ENCODE results near the gene MSI1. TPM values are rescaled to one million over a fixed set of nuclear protein-coding genes. Genes with fewer than 3 reads are reported as not detected.

Gene MSI1
- total RNA-seq (ENCODE audit: insufficient read depth, low replicate concordance): 0.96 TPM

DNA sequence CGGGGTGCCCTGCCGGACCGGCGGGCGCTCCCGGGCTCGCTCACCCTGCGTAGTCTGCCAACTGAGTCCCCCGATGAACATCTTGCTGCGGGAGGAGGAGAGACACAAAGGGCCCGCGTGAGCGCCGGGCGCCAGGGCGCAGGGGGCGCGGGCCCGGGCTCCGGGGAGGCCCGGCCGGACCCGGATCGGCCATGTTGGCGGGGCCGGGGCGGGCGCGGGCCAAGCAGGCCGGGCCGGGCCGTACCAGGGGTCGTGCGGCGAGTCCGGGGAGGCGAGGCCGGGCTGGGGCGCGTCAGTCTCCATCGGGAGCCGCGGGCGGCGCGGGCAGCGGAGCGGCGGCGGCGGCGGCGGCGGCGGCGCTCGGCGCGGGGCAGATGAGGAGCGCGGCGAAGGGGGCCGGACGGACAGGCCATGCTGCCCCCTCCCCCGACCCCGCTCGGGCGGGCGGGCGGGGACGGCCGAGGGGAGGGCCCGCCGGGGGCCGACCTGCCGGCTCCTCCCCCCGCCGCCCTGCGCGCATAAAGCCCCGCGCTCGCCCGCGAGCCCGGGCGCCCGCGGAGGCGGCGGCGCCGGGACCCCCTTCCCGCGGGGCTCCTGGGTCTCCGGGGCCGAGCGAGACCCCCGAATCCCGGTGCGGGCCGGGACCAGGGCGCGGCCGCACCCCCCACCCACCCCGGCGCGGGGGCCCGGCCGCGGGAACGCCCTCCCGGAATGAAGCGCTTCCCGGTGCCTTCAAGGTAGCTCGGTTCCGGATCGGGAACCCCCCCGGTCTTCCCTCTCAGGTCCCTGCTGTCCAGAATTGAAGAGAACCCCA is at the start of gene MSI1:
Gene MSI1, minus strand, starts transcription at position 376 of the 814 bp plus-strand sequence. Its CDS starts 73 bp downstream, at position 303.
- no peak for DNase-seq (ENCODE audit: low spot score)

DNA sequence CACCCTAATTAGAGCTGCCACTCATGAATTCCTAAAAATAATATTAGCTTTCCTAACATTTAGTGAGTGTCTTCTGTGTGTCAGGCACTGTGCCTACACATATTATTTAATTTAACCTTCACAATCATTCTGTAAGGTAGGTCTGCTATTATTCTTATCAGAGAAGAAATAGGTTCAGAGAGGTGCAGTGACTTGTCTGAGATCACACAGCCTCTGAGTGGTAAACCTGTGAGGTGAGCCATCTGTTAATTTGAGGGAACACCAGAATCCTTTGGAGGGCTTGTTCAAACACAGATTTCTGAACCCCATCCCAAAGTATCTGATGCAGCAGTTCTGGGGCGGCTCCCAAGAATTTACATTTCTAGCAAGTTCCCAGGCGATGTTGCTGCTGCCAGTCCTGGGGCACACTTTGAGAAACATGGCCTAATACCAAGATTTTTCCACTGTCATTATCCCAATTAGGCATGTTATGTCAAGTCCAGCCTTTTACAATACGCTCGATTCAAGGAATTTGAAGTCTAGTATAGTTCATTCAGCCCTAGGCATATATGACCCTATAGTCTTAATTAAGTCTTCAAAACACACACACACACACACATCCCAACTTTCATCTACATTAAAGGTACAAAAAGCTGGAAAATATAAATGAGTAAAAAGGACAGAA is 49.1 kb upstream of the MSI1 start:
- no peak for DNase-seq (ENCODE audit: low spot score)

DNA sequence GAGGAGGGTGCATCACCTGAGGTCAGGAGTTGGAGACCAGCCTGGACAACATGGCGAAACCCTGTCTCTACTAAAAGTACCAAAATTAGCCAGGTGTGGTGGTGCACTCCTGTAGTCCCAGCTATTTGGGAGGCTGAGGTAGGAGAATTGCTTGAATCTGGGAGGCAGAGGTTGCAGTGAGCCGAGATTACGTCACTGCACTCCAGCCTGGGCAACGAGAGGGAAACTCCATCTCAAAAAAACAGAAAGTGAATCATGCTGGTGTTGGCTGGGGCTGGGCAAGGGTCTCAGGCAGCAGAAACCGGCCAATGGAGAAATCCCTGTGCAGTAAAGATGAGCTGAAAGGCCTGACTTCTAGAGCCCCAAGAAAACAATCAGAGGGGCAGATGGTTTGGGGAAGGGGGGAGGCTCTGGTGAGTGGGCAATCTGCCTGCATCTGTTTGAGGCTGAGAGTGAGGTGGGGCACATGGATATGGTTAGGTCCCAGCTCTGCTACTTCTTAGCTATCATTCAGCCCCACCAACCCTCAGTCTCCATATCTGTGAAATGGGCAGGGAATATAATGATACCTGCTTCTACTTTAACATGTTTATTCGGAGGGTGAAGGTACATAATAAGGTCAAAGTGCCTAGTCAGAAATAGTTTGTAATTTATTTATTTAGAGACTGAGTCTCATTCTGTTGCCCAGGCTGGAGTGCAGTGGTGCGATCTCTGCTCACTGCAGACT is 47.7 kb upstream of the MSI1 start:
- no peak for DNase-seq (ENCODE audit: low spot score)

DNA sequence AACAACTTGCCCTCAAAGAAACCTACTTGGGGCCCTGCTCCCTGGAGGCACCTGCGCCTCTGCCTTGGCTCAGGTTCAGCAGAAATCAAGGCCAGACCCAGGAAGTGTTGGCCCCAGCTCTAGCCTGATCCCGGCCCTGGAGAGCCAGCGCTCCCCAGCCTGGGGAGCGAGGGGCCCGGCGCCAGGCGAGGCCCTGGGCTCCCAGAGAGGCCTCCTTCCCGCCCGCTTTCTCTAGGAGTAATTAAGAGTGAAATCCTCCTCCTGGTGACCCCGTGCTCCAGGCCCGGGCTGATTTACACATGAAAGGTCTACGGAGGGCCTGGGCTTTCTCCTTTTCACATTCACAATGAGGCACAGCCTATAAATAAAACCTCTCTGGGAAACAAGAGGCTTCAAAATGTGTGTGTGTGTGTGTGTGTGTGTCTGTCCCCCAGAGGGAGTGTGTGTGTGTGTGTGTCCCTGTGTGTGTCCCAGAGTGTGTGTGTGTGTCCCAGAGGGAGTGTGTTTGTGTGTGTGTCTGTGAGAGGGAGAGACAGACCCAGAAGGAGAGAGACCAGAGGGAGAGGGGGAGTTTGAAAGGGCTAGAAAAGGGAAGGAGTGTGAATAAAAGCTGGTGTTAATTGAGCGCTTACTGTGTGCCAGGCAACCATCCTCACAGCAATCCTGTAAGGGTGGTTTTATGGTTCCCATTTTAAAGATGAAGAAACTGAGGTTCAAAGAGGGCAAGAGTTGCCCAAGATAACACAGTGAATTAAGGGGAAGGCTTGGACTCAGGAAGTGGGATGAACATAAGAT is 45.1 kb upstream of the MSI1 start:
- peak; percentile 17 for DNase-seq (ENCODE audit: low spot score)

DNA sequence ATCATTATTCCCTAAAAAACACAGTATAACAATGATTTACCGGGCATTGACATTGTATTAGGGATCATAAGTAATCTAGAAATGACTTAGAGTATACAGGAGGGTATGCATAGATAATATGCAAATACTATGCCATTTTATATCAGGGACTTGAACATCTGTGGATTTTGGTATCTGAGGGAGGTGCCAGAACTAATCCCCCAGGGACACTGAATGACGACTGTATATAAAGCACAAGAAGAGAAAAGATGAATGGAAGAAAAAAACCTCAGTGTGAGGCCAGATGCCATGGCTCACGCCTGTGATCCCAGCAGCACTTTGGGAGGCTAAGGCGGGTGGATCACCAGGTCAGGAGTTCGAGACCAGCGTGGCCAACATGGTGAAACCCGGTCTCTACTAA is 43.5 kb upstream of the MSI1 start:
- DNase-seq (ENCODE audit: low spot score): no peak

DNA sequence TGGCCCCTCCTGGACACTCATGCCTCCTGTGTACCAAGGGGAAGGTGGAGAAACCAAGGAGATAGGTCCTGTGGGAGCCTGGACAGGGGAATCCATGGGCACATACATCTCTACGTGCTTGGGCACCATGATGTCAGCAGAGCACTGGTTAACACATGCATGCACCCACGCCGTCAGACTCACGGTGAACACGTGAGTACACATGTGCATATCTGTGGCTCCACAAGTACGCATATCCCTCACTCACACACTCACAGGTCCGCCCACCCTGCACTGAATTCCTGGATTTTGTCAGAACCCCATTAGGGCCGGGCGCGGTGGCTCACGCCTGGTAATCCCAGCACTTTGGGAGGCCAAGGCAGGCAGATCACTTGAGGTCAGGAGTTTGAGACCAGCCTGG is 39.8 kb upstream of the MSI1 start:
- DNase-seq (ENCODE audit: low spot score): no peak

DNA sequence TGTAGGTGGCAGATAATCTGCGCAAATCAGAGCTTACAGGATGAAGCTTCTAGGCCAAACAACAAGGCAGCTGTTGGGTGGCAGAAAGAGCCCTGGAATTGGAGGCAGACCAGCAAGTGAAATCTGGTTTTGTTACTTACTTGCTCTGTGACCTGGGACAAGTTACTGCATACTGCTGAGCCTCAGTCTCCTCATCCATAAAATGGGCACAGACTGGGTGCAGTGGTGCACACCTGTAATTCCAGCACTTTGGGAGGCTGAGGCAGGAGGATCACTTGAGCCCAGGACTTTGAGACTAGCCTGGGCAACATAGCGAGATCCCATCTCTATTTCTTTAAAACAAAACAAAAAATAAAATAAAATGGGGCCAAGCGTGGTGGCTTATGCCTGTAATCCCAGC is 37.6 kb upstream of the MSI1 start:
- DNase-seq (ENCODE audit: low spot score): no peak

DNA sequence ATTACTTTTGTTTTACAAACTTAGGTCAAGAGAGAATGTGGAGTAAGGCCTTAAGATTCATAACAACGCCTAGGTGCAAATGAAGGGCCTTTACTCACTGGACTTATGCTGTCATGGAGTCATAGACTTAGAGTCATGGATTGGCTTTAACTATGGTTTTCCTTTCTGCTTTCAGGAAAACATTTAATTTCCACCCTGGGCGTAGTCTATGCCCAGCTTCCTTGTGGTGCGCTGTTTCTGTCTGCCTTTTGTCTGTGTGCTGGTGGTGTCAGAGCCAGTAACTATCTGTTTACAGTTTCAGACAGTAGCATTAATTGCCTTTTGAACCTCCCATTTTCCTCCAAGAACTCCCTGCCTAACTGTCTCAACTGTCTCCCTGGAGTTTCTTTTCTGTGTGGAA is 37.1 kb upstream of the MSI1 start:
- DNase-seq (ENCODE audit: low spot score): peak; percentile 8

DNA sequence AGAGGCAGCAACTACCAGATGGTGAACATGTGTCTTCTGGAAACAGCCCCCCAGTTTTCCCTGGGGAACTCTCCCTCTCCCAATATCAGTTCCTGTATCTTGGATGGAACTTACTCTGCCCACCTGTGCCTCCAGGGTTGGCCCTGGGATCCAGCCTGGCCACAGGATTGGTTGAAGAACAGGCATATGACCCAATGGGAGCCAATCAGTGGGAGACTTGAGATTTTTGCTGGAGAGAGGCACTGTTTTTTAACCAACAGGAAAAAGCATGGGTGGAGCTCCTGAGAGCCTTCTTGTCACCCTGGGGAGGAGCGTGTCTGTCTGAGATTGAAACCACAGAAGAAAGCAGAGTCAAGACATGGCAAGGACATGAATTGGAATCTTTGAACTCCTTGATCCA is 35.3 kb upstream of the MSI1 start:
- DNase-seq (ENCODE audit: low spot score): no peak

DNA sequence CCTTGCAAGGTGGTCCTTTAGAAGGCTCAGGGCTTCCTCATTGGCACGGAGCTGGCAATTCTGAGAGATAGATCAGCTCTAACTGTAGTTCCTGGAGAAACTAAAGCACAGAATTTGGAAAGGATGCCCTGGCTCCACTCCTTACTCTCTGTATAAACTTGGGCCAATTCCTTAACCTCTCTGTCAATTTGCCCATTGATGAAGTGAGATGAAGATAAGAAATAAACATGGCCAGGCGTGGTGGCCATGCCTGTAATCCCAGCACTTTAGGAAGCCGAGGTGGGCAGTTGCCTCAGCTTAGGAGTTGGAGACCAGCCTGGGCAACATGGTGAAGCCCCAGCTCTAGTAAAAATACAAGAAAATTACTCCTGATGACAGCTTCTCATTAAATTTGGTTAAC is 34.9 kb upstream of the MSI1 start:
- no peak for DNase-seq (ENCODE audit: low spot score)

DNA sequence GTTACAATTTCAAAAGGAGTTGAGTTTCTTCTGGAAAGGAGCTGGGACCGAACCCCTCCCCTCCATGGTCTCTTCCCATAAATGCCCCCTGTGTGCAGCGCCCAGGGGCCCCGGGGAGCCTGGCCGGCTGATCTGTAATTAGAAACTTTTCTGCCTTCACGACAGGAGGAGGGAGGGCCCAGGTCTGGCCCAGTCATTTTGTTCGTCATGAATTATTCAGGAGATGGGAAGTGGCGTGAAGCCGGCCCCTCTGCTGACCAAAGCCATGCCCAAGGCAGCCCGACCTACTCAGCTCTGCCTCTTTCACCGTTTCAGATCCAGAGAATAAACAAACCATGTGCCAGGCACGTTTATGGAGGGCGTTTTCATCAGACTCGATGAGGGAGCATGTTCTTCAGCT is 33.3 kb upstream of the MSI1 start:
- DNase-seq (ENCODE audit: low spot score): peak; percentile 20

DNA sequence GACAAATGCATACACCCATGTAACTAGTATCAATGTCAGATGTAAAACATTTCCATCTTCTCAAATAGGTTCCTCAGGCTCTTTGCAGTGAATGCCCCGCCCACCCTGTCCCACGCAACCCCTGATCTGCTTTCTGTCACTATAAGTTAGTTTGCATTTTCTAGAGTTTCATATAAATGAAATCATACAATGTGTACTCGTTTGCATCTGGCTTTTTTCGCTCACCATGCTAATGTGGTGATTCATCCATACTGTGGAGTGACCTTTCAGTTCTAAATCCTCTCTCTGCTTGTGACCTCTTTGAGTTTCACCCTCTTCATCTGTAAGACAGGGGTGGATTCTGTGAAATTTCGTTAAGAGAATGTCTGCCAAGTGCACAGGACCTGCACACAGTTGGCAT is 30.6 kb upstream of the MSI1 start:
- DNase-seq (ENCODE audit: low spot score): peak; percentile 50

DNA sequence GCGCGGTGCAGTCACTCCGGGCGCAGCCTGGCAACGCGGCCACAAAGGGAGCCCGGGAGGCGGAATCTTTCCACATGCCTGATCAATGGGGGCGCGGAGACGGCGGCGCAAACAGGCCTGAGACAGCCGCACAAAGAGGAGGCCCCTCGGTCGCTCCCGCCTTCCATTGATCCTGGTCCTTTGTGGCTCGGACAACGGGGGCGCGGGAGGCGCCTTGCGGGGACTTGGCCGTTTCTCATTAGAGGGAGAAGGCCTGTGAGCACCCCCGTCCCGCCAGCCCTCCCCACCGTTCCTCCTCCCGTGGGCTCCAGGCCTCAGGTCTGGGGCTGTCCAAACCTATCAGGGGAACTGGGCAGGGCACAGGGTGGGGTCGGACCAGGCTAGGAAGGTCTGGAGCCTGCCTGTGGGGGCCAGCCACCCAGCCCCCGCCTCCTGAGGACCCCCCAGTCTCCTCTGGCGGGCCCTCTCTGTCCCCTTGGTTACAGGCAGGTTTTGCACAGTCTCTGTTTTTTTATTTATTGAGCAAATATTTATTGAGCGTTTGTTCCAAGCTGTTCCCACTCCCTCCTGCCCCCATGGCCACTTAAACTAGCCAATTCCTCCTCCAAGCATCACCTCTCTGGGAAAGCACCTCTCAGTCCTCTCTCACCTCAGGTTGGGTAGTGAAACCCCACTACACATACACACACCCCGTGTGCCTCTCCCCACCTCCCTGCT is 29.0 kb upstream of the MSI1 start:
- DNase-seq (ENCODE audit: low spot score): no peak

DNA sequence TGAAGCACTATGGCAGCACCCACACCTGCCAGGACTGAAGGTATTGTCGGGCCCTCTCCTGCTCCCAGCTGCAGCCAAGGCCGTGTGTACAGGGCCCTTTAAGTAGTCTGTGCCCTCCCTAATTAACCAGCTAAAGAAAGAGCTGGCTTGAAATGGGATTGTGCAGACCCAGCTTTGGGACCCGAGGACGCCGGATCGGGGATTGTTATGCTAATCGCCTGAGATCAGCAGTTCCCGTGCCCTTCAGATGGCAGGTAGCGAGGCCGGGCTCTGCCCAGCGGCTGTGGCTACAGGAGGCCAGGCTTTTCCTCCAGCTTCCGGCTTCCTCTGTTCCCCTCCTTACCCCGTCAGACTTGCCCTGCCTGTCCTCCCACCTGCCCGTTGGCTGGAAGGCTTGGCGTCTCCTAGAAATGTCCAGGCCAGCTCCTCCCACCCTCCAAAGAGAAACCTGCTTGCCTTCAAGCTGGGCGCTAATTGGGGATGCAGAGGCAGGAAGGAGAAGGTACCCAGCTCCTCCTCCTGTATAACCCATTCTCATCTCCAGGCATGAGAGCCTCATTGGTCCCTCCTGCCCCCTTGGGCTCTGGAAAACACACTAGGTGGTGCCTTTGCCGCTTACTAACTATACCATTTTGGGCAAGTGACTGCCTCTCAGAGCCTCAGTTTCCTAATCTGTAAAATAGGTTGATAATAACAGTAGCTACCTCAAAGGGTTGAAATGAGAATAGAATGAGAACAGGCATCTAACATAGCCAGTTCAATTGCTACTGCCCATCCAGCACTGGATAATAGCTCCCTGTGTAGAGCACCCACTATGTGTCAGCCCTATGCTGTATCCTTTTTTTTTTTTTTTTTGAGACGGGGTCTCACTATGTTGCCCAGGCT is 25.8 kb upstream of the MSI1 start:
- DNase-seq (ENCODE audit: low spot score): peak; percentile 51

DNA sequence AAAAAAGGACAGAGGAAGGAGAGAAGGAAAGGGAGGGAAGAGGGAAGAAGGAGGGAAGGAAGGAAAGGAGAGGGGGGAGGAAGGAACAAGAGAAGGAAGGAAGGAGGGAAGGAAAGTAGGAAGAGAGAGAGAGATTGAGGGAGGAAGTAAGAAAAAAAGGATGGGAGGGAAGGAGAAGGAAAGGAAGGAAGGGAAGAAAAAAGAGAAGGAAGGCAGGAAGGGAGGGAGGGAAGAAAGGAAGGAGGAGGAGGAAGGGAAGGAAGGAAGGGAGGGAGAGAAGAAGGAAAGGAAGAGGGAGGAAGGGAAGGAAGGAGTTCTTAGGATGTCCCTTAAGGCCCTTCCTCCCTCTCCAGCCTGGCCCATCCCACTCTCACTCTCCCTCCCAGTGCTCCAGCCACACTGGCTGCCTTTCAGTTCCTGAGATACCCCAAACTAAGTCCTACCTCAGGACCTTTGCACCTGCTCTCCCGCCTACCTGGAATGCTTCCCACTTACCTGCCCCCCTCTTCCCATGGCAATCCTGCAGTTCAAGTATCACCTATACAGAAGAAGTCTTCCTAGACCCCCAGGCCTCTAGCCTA is 21.7 kb upstream of the MSI1 start:
- no peak for DNase-seq (ENCODE audit: low spot score)

DNA sequence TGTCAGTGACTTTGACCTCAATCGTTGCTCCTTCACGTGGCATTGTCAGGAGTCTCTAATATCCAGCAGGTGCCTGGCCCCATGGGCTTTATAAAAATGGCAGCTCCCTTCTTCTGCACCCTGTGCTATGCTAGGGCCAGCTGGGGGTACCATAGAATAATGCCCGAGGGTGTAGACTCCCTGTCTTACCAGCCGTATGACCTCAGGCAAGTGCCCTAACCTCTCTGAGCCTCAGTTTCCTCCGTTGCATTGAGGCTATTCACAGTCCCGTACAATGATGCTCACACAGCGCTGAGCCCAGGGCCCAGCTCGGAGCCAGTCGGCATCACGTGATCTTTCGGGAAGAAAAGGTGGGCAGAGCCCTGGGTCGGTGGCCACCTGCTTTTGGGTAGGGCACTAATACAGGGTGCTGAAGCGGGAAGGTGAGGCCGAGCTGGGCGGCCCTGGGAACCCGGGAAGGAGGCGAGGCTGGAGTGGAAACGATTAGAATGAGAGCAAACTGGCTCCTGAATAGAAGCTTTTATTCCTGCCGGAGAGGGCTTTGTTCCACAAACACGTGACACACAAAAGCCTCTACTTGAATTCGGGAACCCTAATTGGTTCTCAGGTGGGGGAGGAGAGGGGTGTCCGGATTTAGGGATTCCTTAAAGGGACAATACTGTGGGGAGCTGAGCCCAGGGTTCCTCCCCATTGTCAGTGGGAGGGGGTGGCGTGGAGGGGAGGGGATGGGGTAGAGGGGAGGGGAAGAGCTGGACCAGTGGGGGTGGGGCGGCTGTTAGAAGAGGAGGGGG is 19.9 kb upstream of the MSI1 start:
- DNase-seq (ENCODE audit: low spot score): no peak

DNA sequence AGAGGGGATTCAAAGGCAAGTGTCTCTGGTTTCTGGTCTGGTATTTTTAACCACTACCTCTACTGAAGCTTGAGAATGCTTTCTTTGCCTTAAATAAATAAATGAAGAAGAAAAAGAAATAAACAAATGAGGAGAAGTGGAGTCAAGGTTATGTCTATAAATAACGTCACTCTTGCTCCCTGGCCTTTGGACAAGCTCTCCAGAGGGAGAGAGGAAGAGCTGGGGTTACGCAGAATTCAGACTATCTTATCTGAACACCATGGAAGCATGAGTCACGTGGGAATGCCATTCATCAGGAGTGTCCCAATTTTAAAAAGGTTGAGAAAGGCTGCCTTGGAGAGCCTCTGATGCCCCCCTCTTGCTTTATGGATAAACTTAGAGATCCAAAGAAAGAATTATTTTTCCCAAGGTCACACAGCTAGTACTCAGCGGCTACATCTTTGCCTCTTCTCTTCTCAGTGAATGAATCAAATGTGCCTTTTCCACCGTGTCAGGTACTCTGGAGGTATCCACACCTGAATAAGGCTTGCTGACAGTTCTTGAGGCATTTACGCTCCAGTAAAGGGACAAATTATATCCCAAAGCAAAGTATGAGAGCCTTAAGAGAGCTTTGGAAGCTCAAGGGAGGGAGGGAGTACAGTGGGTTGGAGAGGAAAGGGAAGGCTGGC is 12.9 kb upstream of the MSI1 start:
- peak; percentile 43 for DNase-seq (ENCODE audit: low spot score)

DNA sequence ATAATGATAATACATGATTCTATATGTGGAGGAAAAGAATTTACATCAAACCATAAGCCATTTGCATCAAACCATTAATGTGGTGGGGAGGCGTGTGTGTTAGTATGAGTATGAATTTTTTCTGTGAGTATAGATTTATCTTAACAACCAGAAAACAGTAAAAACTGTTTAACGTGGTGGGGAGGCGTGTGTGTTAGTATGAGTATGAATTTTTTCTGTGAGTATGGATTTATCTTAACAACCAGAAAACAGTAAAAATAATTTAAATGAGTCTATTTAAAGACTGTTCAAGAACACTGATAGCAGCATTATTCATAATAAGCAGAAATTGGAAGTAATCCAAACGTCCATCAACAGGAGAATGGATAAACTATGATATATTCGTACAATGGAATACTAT is 9.1 kb upstream of the MSI1 start:
- DNase-seq (ENCODE audit: low spot score): no peak
